Hematopoietic multipotent progenitor cell treated with erythropoietin and hydrocortisone succinate and interleukin-3 and kit ligand, for 17 days (in vitro differentiated cells): ENCODE data around the gene CAMK2A.

Experiments
- DNase-seq: peaks from one replicate; pipeline ENCODE4 v3.0.0-alpha.2; 2015; ENCODE audit warnings: low spot score

Gene CAMK2A

GRCh38 chr5:150316320-150316719 lies 26.7 kb upstream of the CAMK2A start:
- DNase-seq: no peak

DNA sequence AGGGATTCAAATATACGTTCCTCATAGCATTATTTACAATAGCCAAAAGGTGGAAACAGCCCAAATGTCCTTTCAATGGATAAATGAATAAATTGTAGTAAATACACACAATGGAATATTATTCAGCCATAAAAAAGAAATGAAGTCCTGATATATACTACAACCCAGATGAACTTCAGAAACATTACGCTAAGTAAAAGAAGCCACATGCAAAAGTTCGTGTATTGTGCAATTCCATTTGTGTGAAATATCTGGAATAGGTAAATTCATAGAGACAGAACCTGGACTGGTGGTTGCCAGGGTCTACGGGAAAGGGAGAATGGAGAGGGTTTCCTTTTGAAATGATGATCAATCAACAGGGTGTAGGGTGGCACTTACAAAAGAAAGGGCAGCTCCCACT lies 25.7 kb upstream of the CAMK2A start:
- no peak for DNase-seq

- no peak for DNase-seq
Observed at GRCh38 chr5:150313921-150314716, 24.5 kb upstream of the CAMK2A start.

GRCh38 chr5:150313501-150313900 lies 23.9 kb upstream of the CAMK2A start:
- no peak for DNase-seq

GRCh38 chr5:150312518-150312917 lies 22.9 kb upstream of the CAMK2A start:
- no peak for DNase-seq

GRCh38 chr5:150311015-150311692 lies 21.6 kb upstream of the CAMK2A start:
- DNase-seq: no peak

DNA sequence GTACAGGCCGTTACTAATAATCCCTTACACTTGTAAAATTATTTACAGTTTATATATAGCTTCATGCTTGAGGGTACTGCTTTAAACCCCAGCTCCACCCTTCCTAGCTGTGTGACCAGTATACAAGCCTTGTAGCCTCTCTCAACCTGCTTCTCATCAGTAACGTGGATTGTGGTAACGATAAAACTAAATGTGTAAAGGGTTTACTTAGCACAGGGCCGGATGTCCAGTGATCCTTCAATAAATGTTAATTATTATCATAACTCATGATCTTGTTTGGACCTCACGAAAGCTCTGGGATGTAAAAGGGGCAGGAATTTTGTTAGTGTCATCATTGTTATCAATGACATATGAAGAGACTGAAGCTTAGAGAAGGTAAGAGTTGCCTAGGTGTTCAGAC lies 20.7 kb upstream of the CAMK2A start:
- DNase-seq: no peak

GRCh38 chr5:150309886-150310239 lies 20.3 kb upstream of the CAMK2A start:
- no peak for DNase-seq

- no peak for DNase-seq
Observed at GRCh38 chr5:150309101-150309885, 19.7 kb upstream of the CAMK2A start.

GRCh38 chr5:150307617-150308426 lies 18.2 kb upstream of the CAMK2A start:
- DNase-seq: no peak

GRCh38 chr5:150306775-150307174 lies 17.2 kb upstream of the CAMK2A start:
- DNase-seq: no peak

DNA sequence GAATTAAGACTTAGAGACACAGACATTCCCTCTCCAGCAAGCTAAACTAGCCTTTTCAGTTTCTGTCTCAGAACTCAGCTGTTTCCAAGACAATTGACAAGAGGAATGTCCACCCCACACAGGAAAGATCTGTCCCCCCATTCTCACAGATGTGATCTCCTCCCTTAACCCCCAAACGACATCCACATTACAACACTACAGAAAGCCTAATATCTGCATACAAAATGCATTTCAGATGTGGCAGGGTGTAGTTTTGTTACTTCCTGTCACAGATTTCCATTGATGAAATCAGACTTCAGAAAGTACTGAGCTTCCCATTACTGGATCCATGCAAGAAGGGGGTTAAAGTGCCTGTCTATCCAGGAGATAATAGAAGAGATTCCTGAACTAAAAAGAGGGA lies 16.0 kb upstream of the CAMK2A start:
- DNase-seq: no peak

DNA sequence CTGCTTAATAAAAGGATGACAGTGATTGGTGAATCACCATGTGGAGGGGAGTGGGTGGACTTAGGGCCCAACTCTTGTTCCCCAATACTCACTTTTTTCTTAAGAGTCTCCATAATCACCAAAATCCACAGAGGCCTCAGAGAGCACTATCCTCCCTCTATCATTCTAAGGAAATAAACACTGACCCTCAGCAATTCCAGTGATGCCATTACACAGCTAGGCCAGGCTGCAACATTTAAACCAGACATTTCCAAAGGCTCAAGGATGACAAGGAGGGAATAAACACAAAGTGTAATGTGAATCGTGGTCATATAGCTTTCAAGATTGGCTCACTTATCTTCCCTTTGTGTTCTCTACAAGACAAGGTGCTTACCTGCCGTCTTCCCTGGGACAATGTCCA lies 15.5 kb upstream of the CAMK2A start:
- no peak for DNase-seq

DNA sequence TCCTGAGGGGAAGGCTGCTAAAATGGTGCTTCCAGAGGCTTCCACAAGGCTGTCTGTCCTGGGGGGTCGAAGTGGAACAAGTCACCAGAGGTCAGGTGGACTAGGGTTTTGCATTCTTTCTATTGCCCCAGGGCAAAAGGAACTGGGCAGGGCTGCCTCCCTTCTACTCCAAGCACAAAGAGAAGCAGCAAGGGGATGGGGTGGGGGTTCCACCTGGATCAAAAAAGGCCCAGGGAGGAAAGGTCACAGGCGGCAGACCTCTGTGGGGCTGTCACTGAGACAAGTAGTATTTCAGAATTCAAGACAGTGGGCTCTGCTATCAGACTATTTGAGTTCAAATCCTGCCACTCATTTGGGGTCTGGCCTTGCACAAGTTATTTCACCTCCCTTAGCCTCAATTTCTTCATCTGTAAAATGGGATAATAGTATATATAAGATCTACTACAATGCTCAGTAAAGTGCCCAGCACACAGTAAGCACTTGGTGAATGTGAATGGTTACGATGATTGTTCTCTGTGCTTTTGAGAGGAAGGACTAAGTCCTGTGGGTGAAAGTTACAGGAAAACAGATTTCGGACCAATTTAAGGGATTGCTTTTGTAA lies 15.0 kb upstream of the CAMK2A start:
- DNase-seq: no peak

GRCh38 chr5:150303660-150304386 lies 14.2 kb upstream of the CAMK2A start:
- no peak for DNase-seq

- DNase-seq: no peak
Observed at GRCh38 chr5:150303070-150303615, 13.6 kb upstream of the CAMK2A start.

DNA sequence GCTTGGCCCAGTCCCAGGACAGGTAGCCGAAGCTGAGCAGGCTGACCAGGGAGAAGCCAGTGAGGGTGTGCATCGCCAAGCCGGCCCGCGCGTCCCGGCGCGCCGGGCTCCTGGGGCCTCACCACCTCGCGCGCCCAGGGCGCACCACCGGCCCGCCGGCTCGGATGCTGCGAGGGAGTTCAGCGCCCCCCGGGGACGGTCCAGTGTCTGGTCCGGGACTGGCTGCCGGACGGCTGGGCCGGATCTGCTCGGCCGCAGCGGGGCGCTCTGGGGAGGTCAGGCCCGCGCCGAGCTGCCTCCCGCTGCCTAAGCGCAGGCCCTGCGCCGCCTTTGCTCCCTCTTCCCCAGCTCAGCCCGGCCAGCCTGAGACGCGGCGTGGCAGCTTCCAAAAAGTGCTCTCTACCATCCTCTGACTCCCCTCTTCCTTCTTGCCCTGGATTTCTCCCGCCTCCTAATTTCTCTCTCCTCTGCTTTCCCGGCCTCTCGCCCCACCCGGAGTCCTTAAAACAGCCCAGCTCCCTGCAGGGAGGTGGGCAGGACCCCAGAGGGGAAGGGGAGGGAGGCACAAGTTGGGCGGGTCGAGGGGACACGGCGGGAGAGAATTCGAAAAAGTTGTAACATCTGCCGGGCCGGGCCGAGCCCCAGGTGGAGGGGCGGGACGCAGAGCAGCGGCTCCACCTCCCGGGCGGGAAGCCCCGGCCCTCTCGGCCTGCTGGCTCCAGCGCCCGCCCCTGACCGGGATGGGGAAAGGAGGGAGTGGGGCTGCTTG lies 12.9 kb upstream of the CAMK2A start, which contains the start of gene ARSI:
Gene ARSI (minus strand): TSS at position 605 of the 769 bp plus-strand sequence. CDS start 532 bp downstream, at position 73.
- DNase-seq: no peak

GRCh38 chr5:150301901-150302300 lies 12.3 kb upstream of the CAMK2A start:
- DNase-seq: no peak

GRCh38 chr5:150301170-150301505 lies 11.6 kb upstream of the CAMK2A start:
- no peak for DNase-seq
